CD4-positive, alpha-beta T cell (primary cell): ENCODE data around the gene ENGASE. TPM values are rescaled to one million over a fixed set of nuclear protein-coding genes. Genes with fewer than 3 reads are reported as not detected.

ENCODE experiments used
- ATAC-seq: fragments of 200-7000 bp; cut with Tn5 transposase; one replicate; pipeline ENCODE4 v1.10.0; 2022; ENCODE audit warnings: mild to moderate bottlenecking; ENCODE audit not compliant: poor library complexity
- CTCF ChIA-PET: fragments of 350-600 bp; sonication (Branson Sonifier 250); formaldehyde crosslinking; loops from one replicate; lab custom pipeline; 2021; ENCODE audit warnings: antibody characterized with exemption, inconsistent platforms; lab: Charles Lee
- POLR2A ChIA-PET: fragments of 350-600 bp; sonication (Branson Sonifier 250); formaldehyde crosslinking; loops from one replicate; lab custom pipeline; 2021; ENCODE audit warnings: antibody characterized with exemption, inconsistent platforms; lab: Charles Lee
- DNase-seq, 14 experiments: peaks; one replicate each; pipeline ENCODE4 v3.0.0-alpha.2; 2013 to 2020; ENCODE audit warnings: mixed read lengths in 2 of 14
- H3K27ac ChIP-seq, 2 donors: one replicate each; pipeline versions ENCODE4 v1.5.1 to v1.7.0; 2013; ENCODE audit warnings: low read length in 2 of 2, low read depth in 1 of 2, mild to moderate bottlenecking in 1 of 2
- H3K27me3 ChIP-seq, 2 experiments: 1 replicate in 1 of 2; 2 replicates in 1 of 2; pipeline versions ENCODE4 v1.6.1 to v1.7.0; 2013; ENCODE audit warnings: low read length in 2 of 2, control low read depth in 1 of 2, mild to moderate bottlenecking in 1 of 2, moderate library complexity in 1 of 2; ENCODE audit not compliant: insufficient read depth in 2 of 2, control insufficient read depth in 1 of 2
- H3K36me3 ChIP-seq: one replicate; pipeline ENCODE4 v1.6.1; 2013; ENCODE audit warnings: low read length, control low read depth; ENCODE audit not compliant: insufficient read depth
- H3K4me1 ChIP-seq: one replicate; pipeline ENCODE4 v1.6.1; 2013; ENCODE audit warnings: low read length, control low read depth; ENCODE audit not compliant: insufficient read depth
- H3K4me3 ChIP-seq: one replicate; pipeline ENCODE4 v1.5.1; 2013; ENCODE audit warnings: mild to moderate bottlenecking, low read length, moderate library complexity
- H3K9me3 ChIP-seq, 2 experiments: 1 replicate in 1 of 2; 2 replicates in 1 of 2; pipeline versions ENCODE4 v1.6.1 to v1.7.0; 2013; ENCODE audit warnings: low read length in 2 of 2, mild to moderate bottlenecking in 2 of 2, control low read depth in 1 of 2, moderate library complexity in 1 of 2; ENCODE audit not compliant: control insufficient read depth in 1 of 2, insufficient read depth in 1 of 2
- H3K27ac Mint-ChIP-seq: one replicate; pipeline ENCODE4 v1.8.0; 2020; ENCODE audit warnings: mixed read lengths
- H3K27me3 Mint-ChIP-seq: one replicate; pipeline ENCODE4 v1.8.0; 2021; ENCODE audit warnings: mixed read lengths
- H3K36me3 Mint-ChIP-seq: one replicate; pipeline ENCODE4 v1.8.0; 2021; ENCODE audit warnings: low read depth, mixed read lengths
- H3K4me1 Mint-ChIP-seq: one replicate; pipeline ENCODE4 v1.8.0; 2021; ENCODE audit warnings: low read depth, mixed read lengths
- H3K4me3 Mint-ChIP-seq: one replicate; pipeline ENCODE4 v1.8.0; 2020; ENCODE audit warnings: mild to moderate bottlenecking, mixed read lengths
- H3K9me3 Mint-ChIP-seq: one replicate; pipeline ENCODE4 v1.8.0; 2020; ENCODE audit warnings: mixed read lengths
- CTCF ChIP-seq: fragments of 200-600 bp; IDR thresholded peaks from one replicate; pipeline ENCODE4 v1.8.0; 2022; ENCODE audit warnings: antibody characterized with exemption, mild to moderate bottlenecking
- intact Hi-C, 2 experiments: fragments of 100-400 bp; cut with DNase I in 1 of 2; cut with micrococcal nuclease in 1 of 2; formaldehyde crosslinking; loops; one replicate each; pipeline versions ENCODE4 v1.15.1 to v1.9.0; 2023 to 2025; cut with DNase I, micrococcal nuclease
- total RNA-seq, 174 experiments: library from RNA in 2 of 174; stranded (reverse) in 2 of 174; gene quantifications; one replicate each; pipeline ENCODE4 v1.2.3 and lab custom pipeline; 2021 to 2026

ENGASE gene
- total RNA-seq, 2 experiments from 2014 or later: 49.8 to 50.9 TPM

- Mint-ChIP-seq H3K9me3 (no peaks in the 10 kb centered on the region), H3K4me3 (no peak overlapping the region), H3K27me3 (peaks cover 9% of the 10 kb centered on the region), H3K27ac (no peak overlapping the region), H3K4me1 (no peaks in the 10 kb centered on the region), H3K36me3 (no peaks in the 10 kb centered on the region)
- Histone ChIP-seq H3K27ac (no peak overlapping the region), H3K4me3 (no peak overlapping the region), H3K9me3 (no peaks in the 10 kb centered on the region), H3K4me1 (no peaks in the 10 kb centered on the region), H3K36me3 (no peaks in the 10 kb centered on the region), H3K27me3 (peaks cover 0 to 4% of the 10 kb centered on the region in 2 experiments)
- intact Hi-C loops: no loop called here
- no peak for TF ChIP-seq CTCF
- CTCF ChIA-PET: interaction anchor here (1.5 kb wide), 1 partner anchor 9 kb away, joined by 3 read pairs; no protein-coding TSS in a partner anchor
- no peak for ATAC-seq
- POLR2A ChIA-PET: interaction anchor here (1.1 kb wide), 1 partner anchor 38 kb away, joined by 3 read pairs; the partner anchor contains the start of gene ENGASE
- peak in 2 of 14 experiments; percentile 31 to 47 for DNase-seq
Observed at GRCh38 chr17:79036596-79036995, 38.0 kb upstream of the ENGASE start.

GRCh38 chr17:79038545-79039135, 36.0 kb upstream of the ENGASE start:
- CTCF ChIA-PET: no interaction called here
- no peaks in the 10 kb centered on the region for H3K9me3 ChIP-seq
- no peak overlapping the region for H3K27ac ChIP-seq
- intact Hi-C loops: no loop called here
- no peaks in the 10 kb centered on the region for H3K27me3 ChIP-seq
- TF ChIP-seq CTCF: no peak
- H3K36me3 ChIP-seq: no peaks in the 10 kb centered on the region
- H3K4me3 ChIP-seq: no peak overlapping the region
- Mint-ChIP-seq H3K27ac (no peak overlapping the region), H3K36me3 (no peaks in the 10 kb centered on the region), H3K9me3 (no peaks in the 10 kb centered on the region), H3K4me3 (no peak overlapping the region), H3K27me3 (peaks cover 6% of the 10 kb centered on the region), H3K4me1 (no peaks in the 10 kb centered on the region)
- peaks cover 2% of the 10 kb centered on the region for H3K4me1 ChIP-seq
- POLR2A ChIA-PET: no interaction called here
- DNase-seq: peak in 3 of 14 experiments; percentile 29 to 56 (median 35)
- ATAC-seq: no peak

- no peaks in the 10 kb centered on the region for H3K36me3 Mint-ChIP-seq
- CTCF ChIA-PET: no interaction called here
Observed at GRCh38 chr17:79039171-79039570, 35.5 kb upstream of the ENGASE start.

More at GRCh38 chr17:79039171-79039570, 35.5 kb upstream of the ENGASE start:
- no peaks in the 10 kb centered on the region for H3K4me1 Mint-ChIP-seq
- Histone ChIP-seq H3K4me1 (peaks cover 2% of the 10 kb centered on the region), H3K27ac (no peak overlapping the region), H3K9me3 (no peaks in the 10 kb centered on the region), H3K36me3 (no peaks in the 10 kb centered on the region), H3K4me3 (no peak overlapping the region), H3K27me3 (no peaks in the 10 kb centered on the region)
- TF ChIP-seq CTCF: no peak
- no peak overlapping the region for H3K27ac Mint-ChIP-seq
- ATAC-seq (no peak), DNase-seq (peak in 1 of 14 experiments; percentile 4)
- H3K27me3 Mint-ChIP-seq: peaks cover 6% of the 10 kb centered on the region
- intact Hi-C loops: no loop called here
- H3K9me3 Mint-ChIP-seq: no peaks in the 10 kb centered on the region
- POLR2A ChIA-PET: no interaction called here
- H3K4me3 Mint-ChIP-seq: no peak overlapping the region
